Measurements from ENCODE around the gene HIBADH.

DNA sequence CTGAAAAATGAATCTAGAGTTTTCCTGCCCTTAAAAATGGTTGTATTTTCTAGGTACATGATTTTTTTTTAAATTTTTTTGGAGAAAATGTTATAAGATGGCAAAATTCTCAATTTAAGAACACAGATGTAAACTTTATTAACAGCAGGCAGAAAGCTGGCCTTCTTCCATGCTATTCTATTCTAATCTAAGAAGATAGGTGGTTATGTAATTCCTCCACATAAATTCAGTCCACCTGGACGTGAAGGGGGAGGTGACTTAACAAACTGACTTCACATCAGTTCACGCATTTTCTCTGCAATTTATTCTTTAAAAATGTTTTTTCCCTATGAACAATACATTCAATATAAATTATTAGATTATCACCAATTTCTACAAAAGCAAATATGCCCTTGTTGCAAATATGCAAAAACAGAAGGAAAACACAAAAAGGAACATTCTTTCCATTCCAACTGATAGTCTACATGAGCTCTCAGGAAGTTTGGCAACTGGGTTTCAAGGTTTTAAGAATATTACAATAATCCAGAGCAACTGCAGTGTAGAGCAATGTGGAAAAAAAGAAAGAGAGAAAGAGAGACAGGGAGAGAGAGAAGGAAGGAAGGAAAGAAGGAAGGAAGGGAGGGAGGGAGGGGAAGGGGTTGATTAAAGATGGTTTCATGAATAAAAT, 76.8 kb downstream of the HIBADH start:
- TF ChIP-seq POLR2A (IDR thresholded peaks at IDR 0.05; ENCODE audit: low read depth, low read length) (no peak), POLR2AphosphoS5 (IDR thresholded peaks at IDR 0.05; ENCODE audit: insufficient read depth, low read depth, low read length) (no peak), JUN (IDR thresholded peaks at IDR 0.05; ENCODE audit: borderline replicate concordance, insufficient read depth, insufficient read length, low read depth) (no peak), MAX (IDR thresholded peaks at IDR 0.05; ENCODE audit: insufficient read depth, insufficient read length) (no peak), EZH2 (IDR thresholded peaks at IDR 0.05; ENCODE audit: borderline replicate concordance, low read depth, low read length, severe bottlenecking) (no peak)

Measured in endothelial cell of umbilical vein (primary cell).